ENCODE data around the gene RUNX1.

DNA sequence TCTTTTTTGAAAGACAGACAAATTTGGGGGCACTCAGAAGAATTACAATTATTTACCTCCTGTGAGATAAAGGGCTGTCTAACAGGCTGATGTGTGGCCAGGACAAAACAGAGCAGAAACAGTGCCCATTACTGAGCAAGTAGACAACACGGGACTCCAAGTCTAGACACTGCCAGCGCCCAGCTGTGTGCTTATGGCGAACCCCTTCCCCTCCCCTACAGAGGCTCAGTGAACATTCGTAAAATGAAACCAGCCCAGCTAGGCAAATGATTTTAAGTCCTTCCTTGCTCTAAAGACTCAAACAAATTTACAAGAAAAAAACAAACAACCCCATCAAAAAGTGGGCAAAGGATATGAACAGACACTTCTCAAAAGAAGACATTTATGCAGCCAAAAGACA lies 91.1 kb downstream of the RUNX1 start:
- TF ChIP-seq POLR2AphosphoS5 (IDR thresholded peaks at IDR 0.05) (no peak), POLR2A (IDR thresholded peaks at IDR 0.05) (no peak)
- TF ChIP-seq, protein P1, sequence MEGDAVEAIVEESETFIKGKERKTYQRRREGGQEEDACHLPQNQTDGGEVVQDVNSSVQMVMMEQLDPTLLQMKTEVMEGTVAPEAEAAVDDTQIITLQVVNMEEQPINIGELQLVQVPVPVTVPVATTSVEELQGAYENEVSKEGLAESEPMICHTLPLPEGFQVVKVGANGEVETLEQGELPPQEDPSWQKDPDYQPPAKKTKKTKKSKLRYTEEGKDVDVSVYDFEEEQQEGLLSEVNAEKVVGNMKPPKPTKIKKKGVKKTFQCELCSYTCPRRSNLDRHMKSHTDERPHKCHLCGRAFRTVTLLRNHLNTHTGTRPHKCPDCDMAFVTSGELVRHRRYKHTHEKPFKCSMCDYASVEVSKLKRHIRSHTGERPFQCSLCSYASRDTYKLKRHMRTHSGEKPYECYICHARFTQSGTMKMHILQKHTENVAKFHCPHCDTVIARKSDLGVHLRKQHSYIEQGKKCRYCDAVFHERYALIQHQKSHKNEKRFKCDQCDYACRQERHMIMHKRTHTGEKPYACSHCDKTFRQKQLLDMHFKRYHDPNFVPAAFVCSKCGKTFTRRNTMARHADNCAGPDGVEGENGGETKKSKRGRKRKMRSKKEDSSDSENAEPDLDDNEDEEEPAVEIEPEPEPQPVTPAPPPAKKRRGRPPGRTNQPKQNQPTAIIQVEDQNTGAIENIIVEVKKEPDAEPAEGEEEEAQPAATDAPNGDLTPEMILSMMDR (IDR thresholded peaks at IDR 0.05 in 8 of 11, conservative IDR thresholded peaks at IDR 0.05 in 3 of 11): no peak

Measured in spleen (tissue), 7 donors.